GM21423 (cell line): Measurements from ENCODE around the gene KCNH6.

Source experiments
- ATAC-seq: cut with Tn5 transposase; IDR thresholded peaks from one replicate; pipeline ENCODE4 v1.9.1; 2021; ENCODE audit warnings: mild to moderate bottlenecking, moderate library complexity; ENCODE audit not compliant: unreplicated experiment

The KCNH6 gene

GRCh38 chr17:63531022-63531965 is 8.1 kb downstream of the KCNH6 start:
- ATAC-seq: no peak

GRCh38 chr17:63533433-63534077 is 10.4 kb downstream of the KCNH6 start:
- no peak for ATAC-seq

DNA sequence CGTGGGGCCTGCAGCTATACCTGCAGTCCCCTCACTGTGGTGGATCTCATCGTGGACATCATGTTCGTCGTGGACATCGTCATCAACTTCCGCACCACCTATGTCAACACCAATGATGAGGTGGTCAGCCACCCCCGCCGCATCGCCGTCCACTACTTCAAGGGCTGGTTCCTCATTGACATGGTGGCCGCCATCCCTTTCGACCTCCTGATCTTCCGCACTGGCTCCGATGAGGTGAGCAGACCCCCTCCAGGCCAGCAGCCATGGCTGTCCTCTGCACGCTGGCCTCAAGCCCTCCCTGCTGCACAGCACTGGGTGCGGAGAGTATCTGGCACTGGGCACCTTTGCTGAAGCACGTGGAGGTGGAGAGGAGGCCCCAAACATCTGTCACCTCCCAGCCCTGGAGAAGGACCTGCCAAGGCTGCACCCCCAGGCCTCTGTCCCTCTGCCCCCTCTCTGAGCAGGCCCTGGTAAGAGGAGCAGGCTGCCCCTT is 11.0 kb downstream of the KCNH6 start:
- no peak for ATAC-seq

- no peak for ATAC-seq
Observed at GRCh38 chr17:63534816-63535455, 11.8 kb downstream of the KCNH6 start.

- ATAC-seq: no peak
Observed at GRCh38 chr17:63535640-63536039, 12.5 kb downstream of the KCNH6 start.

- ATAC-seq: no peak
Observed at GRCh38 chr17:63537001-63537400, 13.8 kb downstream of the KCNH6 start.

- ATAC-seq: no peak
Observed at GRCh38 chr17:63537991-63538692, 15.0 kb downstream of the KCNH6 start.

GRCh38 chr17:63538693-63539595 is 15.8 kb downstream of the KCNH6 start:
- ATAC-seq: no peak

- ATAC-seq: no peak
Observed at GRCh38 chr17:63540590-63540989, 17.4 kb downstream of the KCNH6 start.

- no peak for ATAC-seq
Observed at GRCh38 chr17:63542218-63542545, 19.0 kb downstream of the KCNH6 start.

- ATAC-seq: no peak
Observed at GRCh38 chr17:63542942-63543821, 20.0 kb downstream of the KCNH6 start.

DNA sequence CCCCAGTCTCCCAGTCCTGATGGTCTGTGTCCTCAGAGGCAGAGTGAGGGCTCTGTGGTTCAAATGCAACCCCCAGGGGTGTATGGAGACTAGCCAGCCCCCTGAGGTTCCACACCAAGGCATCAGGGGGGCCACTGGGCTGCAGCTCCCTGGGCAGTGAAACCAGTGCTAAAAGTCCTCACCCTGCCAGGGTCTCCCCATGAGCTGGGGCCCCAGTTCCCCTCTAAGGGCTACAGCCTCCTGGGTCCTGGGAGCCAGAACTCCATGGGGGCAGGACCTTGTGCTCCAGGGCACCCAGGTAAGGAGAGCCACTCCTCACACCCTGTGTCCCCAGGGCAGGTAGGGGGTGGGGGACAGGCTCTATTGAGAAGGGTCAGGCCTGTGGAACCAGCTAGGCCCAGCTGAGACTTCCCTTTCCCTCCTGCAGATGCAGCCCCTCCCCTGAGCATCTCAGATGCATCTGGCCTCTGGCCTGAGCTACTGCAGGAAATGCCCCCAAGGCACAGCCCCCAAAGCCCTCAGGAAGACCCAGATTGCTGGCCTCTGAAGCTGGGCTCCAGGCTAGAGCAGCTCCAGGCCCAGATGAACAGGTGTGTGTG is 20.8 kb downstream of the KCNH6 start:
- no peak for ATAC-seq

DNA sequence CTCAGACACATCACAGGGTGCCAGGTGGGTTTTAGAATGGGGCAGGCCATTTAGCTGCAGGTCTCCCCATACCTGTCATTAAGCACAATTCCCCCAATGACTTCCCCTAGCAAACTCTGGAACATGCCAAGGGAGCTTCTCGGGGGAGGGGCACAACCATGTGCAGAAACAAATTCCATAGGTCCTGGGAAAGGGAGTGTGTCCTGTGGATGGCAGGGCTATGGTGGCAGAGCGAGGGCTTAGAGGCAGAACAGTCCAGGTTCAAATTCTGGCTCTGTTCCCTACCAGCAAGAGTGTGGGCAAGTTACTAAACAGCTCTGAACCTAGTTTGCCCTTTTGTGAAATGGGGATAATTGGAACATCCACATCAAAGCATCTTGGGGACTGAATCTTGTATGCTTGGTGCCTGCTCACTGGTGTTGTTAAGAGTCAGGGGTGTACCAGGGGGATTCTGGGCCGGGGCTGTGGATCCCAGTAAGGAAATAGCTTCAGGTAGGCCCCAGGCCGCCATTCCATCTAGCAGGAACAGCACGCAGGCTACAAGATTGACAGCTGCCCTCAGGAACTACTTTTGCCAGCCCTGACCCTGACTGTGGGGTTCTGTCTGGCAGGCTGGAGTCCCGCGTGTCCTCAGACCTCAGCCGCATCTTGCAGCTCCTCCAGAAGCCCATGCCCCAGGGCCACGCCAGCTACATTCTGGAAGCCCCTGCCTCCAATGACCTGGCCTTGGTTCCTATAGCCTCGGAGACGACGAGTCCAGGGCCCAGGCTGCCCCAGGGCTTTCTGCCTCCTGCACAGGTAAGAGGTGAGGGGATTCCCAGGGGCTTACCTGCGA is 21.5 kb downstream of the KCNH6 start:
- ATAC-seq: no peak

GRCh38 chr17:63546308-63547082 is 23.3 kb downstream of the KCNH6 start:
- ATAC-seq: no peak

- no peak for ATAC-seq
Observed at GRCh38 chr17:63547083-63547523, 23.9 kb downstream of the KCNH6 start.

DNA sequence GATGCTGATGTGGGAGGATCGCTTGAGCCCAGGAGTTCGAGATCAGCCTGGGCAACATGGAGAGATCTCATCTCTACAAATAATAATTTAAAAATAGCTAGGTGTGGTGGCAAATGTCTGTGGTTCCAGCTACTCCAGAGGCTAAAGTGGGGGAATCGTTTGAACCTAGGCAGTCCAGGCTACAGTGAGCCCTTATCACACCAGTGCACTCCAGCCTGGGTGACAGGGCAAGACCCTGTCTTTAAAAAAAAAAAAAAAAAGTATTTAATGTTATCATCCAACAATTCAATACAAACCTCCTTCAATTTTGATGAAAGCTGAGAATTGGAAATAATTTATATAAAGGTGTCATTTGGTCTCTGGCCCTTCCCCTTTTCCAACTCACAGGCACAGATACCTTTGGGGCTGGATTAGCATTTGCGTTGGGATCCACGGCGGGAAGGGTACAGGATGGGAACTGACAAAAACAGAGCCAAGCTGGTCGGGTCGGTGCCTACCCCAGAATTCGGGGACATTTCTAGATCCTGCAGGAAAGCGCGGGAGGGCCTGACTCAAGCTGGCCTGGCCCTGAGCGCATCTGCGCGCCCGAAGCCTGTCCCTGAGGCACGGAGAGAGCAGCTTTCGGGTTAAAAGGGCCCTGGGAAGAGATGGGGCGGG is 26.3 kb downstream of the KCNH6 start:
- ATAC-seq: peak; percentile 25
